ENCODE results near the gene TMEM63C.

Gene TMEM63C

GRCh38 chr14:77221241-77221871 is 39.8 kb downstream of the TMEM63C start:
- no peak for DNase-seq (ENCODE audit: low read depth)

- DNase-seq (ENCODE audit: low read depth) = no peak
These were observed 41.1 kb downstream of the TMEM63C start for GRCh38 chr14:77222546-77223225.

GRCh38 chr14:77224212-77224611 is 42.6 kb downstream of the TMEM63C start:
- no peak for DNase-seq (ENCODE audit: low read depth)

- no peak for DNase-seq (ENCODE audit: low read depth)
These were observed 43.7 kb downstream of the TMEM63C start for GRCh38 chr14:77225254-77225653.

- DNase-seq (ENCODE audit: low read depth) = no peak
These were observed 44.4 kb downstream of the TMEM63C start for GRCh38 chr14:77225892-77226557.

- no peak for DNase-seq (ENCODE audit: low read depth)
These were observed 46.5 kb downstream of the TMEM63C start for GRCh38 chr14:77228056-77228455.

GRCh38 chr14:77230914-77231313 is 49.3 kb downstream of the TMEM63C start:
- no peak for DNase-seq (ENCODE audit: low read depth)

- no peak for DNase-seq (ENCODE audit: low read depth)
These were observed 50.1 kb downstream of the TMEM63C start for GRCh38 chr14:77231721-77232120.

GRCh38 chr14:77236814-77237213 is 55.2 kb downstream of the TMEM63C start:
- DNase-seq (ENCODE audit: low read depth) = no peak

GRCh38 chr14:77238356-77238755 is 56.8 kb downstream of the TMEM63C start:
- no peak for DNase-seq (ENCODE audit: low read depth)

GRCh38 chr14:77238996-77239395 is 57.4 kb downstream of the TMEM63C start:
- no peak for DNase-seq (ENCODE audit: low read depth)

GRCh38 chr14:77239412-77239811 is 57.8 kb downstream of the TMEM63C start:
- no peak for DNase-seq (ENCODE audit: low read depth)

- DNase-seq (ENCODE audit: low read depth) = no peak
These were observed 58.8 kb downstream of the TMEM63C start for GRCh38 chr14:77240336-77240915.

GRCh38 chr14:77241955-77242354 is 60.4 kb downstream of the TMEM63C start:
- no peak for DNase-seq (ENCODE audit: low read depth)

GRCh38 chr14:77242752-77243151 is 61.2 kb downstream of the TMEM63C start:
- no peak for DNase-seq (ENCODE audit: low read depth)

GRCh38 chr14:77243853-77244252 is 62.3 kb downstream of the TMEM63C start:
- no peak for DNase-seq (ENCODE audit: low read depth)

- no peak for DNase-seq (ENCODE audit: low read depth)
These were observed 64.2 kb downstream of the TMEM63C start for GRCh38 chr14:77245820-77246219.

- DNase-seq (ENCODE audit: low read depth) = no peak
These were observed 65.2 kb downstream of the TMEM63C start for GRCh38 chr14:77246784-77247183.

- DNase-seq (ENCODE audit: low read depth) = no peak
These were observed 67.1 kb downstream of the TMEM63C start for GRCh38 chr14:77248666-77249065.

GRCh38 chr14:77249286-77249685 is 67.7 kb downstream of the TMEM63C start:
- no peak for DNase-seq (ENCODE audit: low read depth)

- no peak for DNase-seq (ENCODE audit: low read depth)
These were observed 69.3 kb downstream of the TMEM63C start for GRCh38 chr14:77250927-77251326.

- no peak for DNase-seq (ENCODE audit: low read depth)
These were observed 70.3 kb downstream of the TMEM63C start for GRCh38 chr14:77251870-77252269.

All from activated T-helper 9 cell treated with anti-CD3 and anti-CD28 coated beads, Interleukin-2, amount 50 U/mL, for 16 hours (primary cell).